Body of pancreas (tissue), 4 donors: ENCODE results near the gene ISM1. TPM values are rescaled to one million over a fixed set of nuclear protein-coding genes. Genes with fewer than 3 reads are reported as not detected.

Experiments used
- ATAC-seq: fragments of 150-250 bp; one replicate; pipeline ENCODE4 v1.9.1; 2016
- DNase-seq, 4 donors: peaks; one replicate each; pipeline ENCODE4 v3.0.0-alpha.2; 2019
- H3K27ac ChIP-seq, 4 donors: fragments of 200-600 bp; sonication (generic); 1 replicate in 3 of 4; 2 replicates in 1 of 4; pipeline versions ENCODE4 v1.5.1 to v1.6.1; 2016 to 2019; ENCODE audit warnings: mild to moderate bottlenecking in 1 of 4, mixed read lengths in 1 of 4, moderate library complexity in 1 of 4
- H3K27me3 ChIP-seq, 2 donors: fragments of 200-600 bp; sonication (generic); one replicate each; pipeline ENCODE4 v1.6.0; 2016; ENCODE audit warnings: mild to moderate bottlenecking in 1 of 2
- H3K36me3 ChIP-seq, 2 donors: fragments of 200-600 bp; sonication (generic); replicated peaks in 1 of 2; 2 replicates each; pipeline ENCODE4 v1.5.1; 2016; ENCODE audit warnings: low read depth in 2 of 2; ENCODE audit not compliant: insufficient read depth in 1 of 2
- H3K4me1 ChIP-seq: fragments of 200-600 bp; sonication (generic); one replicate; pipeline ENCODE4 v1.6.0; 2016
- H3K4me3 ChIP-seq, 2 donors: fragments of 200-600 bp; sonication (generic); 1 replicate in 1 of 2; 2 replicates in 1 of 2; pipeline ENCODE4 v1.5.1; 2016 to 2019
- H3K9me3 ChIP-seq, 3 donors: fragments of 200-600 bp; sonication (generic); 1 replicate in 2 of 3; 2 replicates in 1 of 3; pipeline ENCODE4 v1.5.1; 2016
- POLR2A ChIP-seq, 3 donors: fragments of 450-650 bp; IDR thresholded peaks; one replicate each; pipeline ENCODE4 v1.6.1; 2016; ENCODE audit warnings: antibody characterized with exemption in 3 of 3, mild to moderate bottlenecking in 2 of 3
- WGBS, 2 donors: methylation state at CpG; one replicate each; pipeline ENCODE4 v1.1.5; 2017; 5-methylcytosine and 5-hydroxymethylcytosine counted together
- intact Hi-C: fragments of 100-400 bp; cut with DNase I; formaldehyde crosslinking; loops from one replicate; pipeline ENCODE4 v1.15.1; 2023
- total RNA-seq, 2 donors: library from RNA; depleted of rRNA; stranded (reverse); fragments of >200 nt; gene quantifications; one replicate each; pipeline ENCODE4 v1.1.0, GENCODE V29; 2016
- TF ChIP-seq, protein P1 (sequence below), 7 experiments: fragments of 450-650 bp in 4 of 7; fragments of 200-600 bp in 3 of 7; sonication (generic) in 3 of 7; IDR thresholded peaks; one replicate each; pipeline ENCODE4 v1.5.1; 2016 to 2019; ENCODE audit warnings: antibody characterized with exemption in 7 of 7

The ISM1 gene
- total RNA-seq, 2 donors from 2014 or later: 2.6 to 3.1 TPM

DNA sequence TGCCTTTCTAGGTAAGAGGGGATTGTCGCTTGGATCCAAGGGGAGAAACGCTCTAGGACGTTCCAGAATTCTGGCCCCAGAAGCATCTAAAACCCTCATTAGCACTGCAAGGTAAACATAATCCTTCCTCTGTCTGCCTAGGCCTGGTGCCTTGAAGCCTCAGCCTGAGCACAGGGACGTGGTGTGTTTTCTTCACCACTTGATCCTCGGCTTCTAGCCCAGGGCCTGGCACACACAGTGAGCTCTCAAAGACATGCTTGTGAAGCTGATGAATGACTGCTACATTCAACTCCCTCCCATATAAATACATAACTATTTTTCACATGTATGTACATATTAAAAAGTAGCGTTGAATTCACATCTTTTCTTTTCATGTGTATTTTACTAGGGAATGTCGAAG, 100.3 kb downstream of the ISM1 start:
- intact Hi-C loops: no loop called here
- no peaks in the 10 kb centered on the region for H3K9me3 ChIP-seq
- H3K36me3 ChIP-seq: no peaks in the 10 kb centered on the region
- H3K4me1 ChIP-seq: no peaks in the 10 kb centered on the region
- H3K4me3 ChIP-seq: no peak overlapping the region
- no peaks in the 10 kb centered on the region for H3K27me3 ChIP-seq
- ATAC-seq: no peak
- no peak overlapping the region for H3K27ac ChIP-seq
- DNase-seq: no peak
- TF ChIP-seq, protein P1, sequence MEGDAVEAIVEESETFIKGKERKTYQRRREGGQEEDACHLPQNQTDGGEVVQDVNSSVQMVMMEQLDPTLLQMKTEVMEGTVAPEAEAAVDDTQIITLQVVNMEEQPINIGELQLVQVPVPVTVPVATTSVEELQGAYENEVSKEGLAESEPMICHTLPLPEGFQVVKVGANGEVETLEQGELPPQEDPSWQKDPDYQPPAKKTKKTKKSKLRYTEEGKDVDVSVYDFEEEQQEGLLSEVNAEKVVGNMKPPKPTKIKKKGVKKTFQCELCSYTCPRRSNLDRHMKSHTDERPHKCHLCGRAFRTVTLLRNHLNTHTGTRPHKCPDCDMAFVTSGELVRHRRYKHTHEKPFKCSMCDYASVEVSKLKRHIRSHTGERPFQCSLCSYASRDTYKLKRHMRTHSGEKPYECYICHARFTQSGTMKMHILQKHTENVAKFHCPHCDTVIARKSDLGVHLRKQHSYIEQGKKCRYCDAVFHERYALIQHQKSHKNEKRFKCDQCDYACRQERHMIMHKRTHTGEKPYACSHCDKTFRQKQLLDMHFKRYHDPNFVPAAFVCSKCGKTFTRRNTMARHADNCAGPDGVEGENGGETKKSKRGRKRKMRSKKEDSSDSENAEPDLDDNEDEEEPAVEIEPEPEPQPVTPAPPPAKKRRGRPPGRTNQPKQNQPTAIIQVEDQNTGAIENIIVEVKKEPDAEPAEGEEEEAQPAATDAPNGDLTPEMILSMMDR (IDR thresholded peaks at IDR 0.05): no peak
- TF ChIP-seq POLR2A (IDR thresholded peaks at IDR 0.05): no peak
- WGBS, 2 donors: 69 to 91% methylated on average over 6 to 7 of the region's 7 CpGs

DNA sequence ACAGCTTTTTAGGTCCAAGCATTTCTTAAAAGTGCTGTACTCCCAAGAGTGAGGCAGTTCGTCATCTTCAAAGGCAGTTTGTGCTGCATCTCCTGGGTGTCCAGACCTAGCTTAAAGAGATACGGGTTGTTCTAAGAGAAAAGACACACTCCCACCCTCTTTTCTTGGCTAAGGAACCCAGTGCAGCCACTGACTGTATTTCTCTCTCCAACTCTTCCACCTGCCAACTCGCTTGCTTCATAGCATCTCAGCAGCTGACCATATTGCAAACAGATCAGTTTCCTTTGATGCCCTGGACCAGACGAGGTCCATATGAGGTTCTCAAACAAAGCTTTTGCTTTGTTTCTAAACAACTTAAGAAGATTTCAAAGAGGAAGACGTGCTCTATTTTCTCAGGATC, 101.1 kb downstream of the ISM1 start:
- no peak for DNase-seq
- ATAC-seq: no peak
- no peaks in the 10 kb centered on the region for H3K36me3 ChIP-seq
- TF ChIP-seq, protein P1 (IDR thresholded peaks at IDR 0.05): no peak
- TF ChIP-seq POLR2A (IDR thresholded peaks at IDR 0.05): no peak
- WGBS, 2 donors: 79 to 83% methylated on average over 5 of the region's 5 CpGs
- H3K4me3 ChIP-seq: no peak overlapping the region
- H3K27me3 ChIP-seq: no peaks in the 10 kb centered on the region
- intact Hi-C loops: no loop called here
- H3K27ac ChIP-seq: no peak overlapping the region
- no peaks in the 10 kb centered on the region for H3K4me1 ChIP-seq
- no peaks in the 10 kb centered on the region for H3K9me3 ChIP-seq

DNA sequence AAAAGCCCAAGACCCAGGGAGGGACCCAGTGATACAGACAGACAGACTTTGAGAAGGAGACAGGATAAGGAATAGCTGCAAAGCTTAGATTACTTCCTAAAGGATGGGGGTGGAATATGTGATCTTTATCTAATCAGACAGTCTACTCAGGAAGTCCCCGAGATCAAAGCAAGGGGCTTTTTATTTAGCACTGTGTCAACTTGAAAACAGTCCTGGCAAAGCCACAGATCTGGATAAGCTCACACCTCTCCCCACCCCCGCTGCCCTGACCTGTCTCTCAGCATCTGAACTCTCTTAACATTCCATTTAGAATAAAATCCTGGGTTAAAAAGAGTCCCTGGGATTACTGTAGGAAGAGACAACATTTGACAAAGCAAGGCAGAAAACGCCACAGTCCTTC, 101.5 kb downstream of the ISM1 start:
- Histone ChIP-seq H3K9me3 (peaks cover 0 to 4% (median 0%) of the 10 kb centered on the region in 3 donors), H3K36me3 (no peaks in the 10 kb centered on the region), H3K4me1 (no peaks in the 10 kb centered on the region), H3K4me3 (no peak overlapping the region), H3K27me3 (no peaks in the 10 kb centered on the region), H3K27ac (no peak overlapping the region)
- WGBS, 2 donors: 50% methylated on average over 3 of the region's 3 CpGs
- TF ChIP-seq, protein P1 (IDR thresholded peaks at IDR 0.05): no peak
- no peak for TF ChIP-seq POLR2A (IDR thresholded peaks at IDR 0.05)
- ATAC-seq (no peak), DNase-seq (no peak)
- intact Hi-C loops: no loop called here

- Histone ChIP-seq H3K4me1 (no peaks in the 10 kb centered on the region), H3K9me3 (peaks cover 0 to 6% (median 0%) of the 10 kb centered on the region in 3 donors), H3K36me3 (no peaks in the 10 kb centered on the region), H3K27me3 (no peaks in the 10 kb centered on the region), H3K4me3 (no peak overlapping the region), H3K27ac (no peak overlapping the region)
- ATAC-seq (no peak), DNase-seq (peak in 2 of 4 donors; percentile 11 to 22)
- intact Hi-C loops: no loop called here
- 32 to 38% methylated on average over 8 of the region's 8 CpGs for WGBS, 2 donors
- TF ChIP-seq, protein P1 (IDR thresholded peaks at IDR 0.05): peak in 3 of 7 experiments; percentile 20 to 32 (median 26)
- TF ChIP-seq POLR2A (IDR thresholded peaks at IDR 0.05): no peak
These were observed 104.0 kb downstream of the ISM1 start for GRCh38 chr20:13325033-13325432.

DNA sequence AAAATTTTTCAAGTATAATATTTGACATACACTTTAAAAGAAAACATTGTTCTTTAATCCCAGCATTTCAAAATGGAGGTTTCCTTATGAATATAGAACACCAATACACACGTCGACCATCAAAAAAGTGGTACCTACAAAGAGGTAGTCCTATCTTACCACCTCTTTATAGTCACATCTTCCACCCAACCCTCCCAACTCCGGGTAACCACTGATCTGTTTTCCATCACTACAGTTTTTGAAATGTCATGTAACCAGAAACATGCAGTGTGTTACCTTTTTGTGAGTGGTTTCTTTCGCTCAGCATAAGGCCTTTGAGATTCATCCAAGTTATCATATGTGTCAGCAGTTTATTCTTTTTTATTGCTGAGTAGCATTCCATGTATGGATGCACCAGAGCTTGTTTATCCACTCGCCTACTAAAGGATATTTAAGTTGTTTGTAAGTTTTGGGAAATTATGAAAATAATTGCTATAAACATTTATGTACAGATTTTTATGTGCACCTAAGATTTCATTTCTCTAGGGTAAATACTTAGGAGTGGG, 104.8 kb downstream of the ISM1 start:
- Histone ChIP-seq H3K4me3 (no peak overlapping the region), H3K9me3 (peaks cover 0 to 6% (median 0%) of the 10 kb centered on the region in 3 donors), H3K36me3 (no peaks in the 10 kb centered on the region), H3K27ac (no peak overlapping the region), H3K27me3 (no peaks in the 10 kb centered on the region), H3K4me1 (no peaks in the 10 kb centered on the region)
- intact Hi-C loops: no loop called here
- TF ChIP-seq, protein P1 (IDR thresholded peaks at IDR 0.05): no peak
- TF ChIP-seq POLR2A (IDR thresholded peaks at IDR 0.05): no peak
- ATAC-seq (no peak), DNase-seq (no peak)
- 76 to 83% methylated on average over 5 of the region's 5 CpGs for WGBS, 2 donors
